ENCODE measurements around the gene ADAMTS17.

DNA sequence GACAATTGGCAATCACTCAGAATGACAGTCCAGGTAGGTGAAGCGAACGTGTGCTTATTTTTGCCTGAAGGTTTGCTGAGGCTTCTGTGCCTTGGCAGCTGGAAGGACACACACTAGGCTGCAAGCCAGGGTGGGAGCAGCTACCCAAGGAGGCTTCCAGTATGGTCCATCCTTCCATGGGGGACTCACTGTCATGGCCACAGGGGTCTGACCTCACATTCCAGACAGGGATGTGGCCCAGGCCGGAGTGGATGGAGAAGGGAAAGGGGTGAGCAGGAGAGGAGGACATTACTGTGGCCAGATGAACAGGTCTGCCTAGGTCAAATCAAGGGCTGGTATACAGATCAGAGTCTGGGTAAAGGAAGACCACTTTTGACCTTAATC lies 247.7 kb downstream of the ADAMTS17 start:
- TF ChIP-seq, protein P1, sequence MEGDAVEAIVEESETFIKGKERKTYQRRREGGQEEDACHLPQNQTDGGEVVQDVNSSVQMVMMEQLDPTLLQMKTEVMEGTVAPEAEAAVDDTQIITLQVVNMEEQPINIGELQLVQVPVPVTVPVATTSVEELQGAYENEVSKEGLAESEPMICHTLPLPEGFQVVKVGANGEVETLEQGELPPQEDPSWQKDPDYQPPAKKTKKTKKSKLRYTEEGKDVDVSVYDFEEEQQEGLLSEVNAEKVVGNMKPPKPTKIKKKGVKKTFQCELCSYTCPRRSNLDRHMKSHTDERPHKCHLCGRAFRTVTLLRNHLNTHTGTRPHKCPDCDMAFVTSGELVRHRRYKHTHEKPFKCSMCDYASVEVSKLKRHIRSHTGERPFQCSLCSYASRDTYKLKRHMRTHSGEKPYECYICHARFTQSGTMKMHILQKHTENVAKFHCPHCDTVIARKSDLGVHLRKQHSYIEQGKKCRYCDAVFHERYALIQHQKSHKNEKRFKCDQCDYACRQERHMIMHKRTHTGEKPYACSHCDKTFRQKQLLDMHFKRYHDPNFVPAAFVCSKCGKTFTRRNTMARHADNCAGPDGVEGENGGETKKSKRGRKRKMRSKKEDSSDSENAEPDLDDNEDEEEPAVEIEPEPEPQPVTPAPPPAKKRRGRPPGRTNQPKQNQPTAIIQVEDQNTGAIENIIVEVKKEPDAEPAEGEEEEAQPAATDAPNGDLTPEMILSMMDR (conservative IDR thresholded peaks at IDR 0.05): no peak
- TF ChIP-seq ZFX (IDR thresholded peaks at IDR 0.05): no peak
